Activated CD8-positive, alpha-beta memory T cell treated with anti-CD3 and anti-CD28 coated beads for 36 hours (primary cell): ENCODE results near the gene TFPI. TPM values are rescaled to one million over a fixed set of nuclear protein-coding genes. Genes with fewer than 3 reads are reported as not detected.

ENCODE experiments used
- CTCF ChIA-PET: fragments of 350-600 bp; sonication (Branson Sonifier 250); formaldehyde crosslinking; loops from one replicate; lab custom pipeline; 2021; ENCODE audit warnings: antibody characterized with exemption; lab: Charles Lee
- POLR2A ChIA-PET: fragments of 350-600 bp; sonication (Branson Sonifier 250); formaldehyde crosslinking; loops from one replicate; lab custom pipeline; 2021; ENCODE audit warnings: antibody characterized with exemption; lab: Charles Lee
- total RNA-seq, 2 experiments: library from RNA; stranded (reverse); gene quantifications; one replicate each; pipeline ENCODE4 v1.2.3, GENCODE V29; 2021

The TFPI gene
- total RNA-seq, 2 experiments from 2014 or later = not detected

GRCh38 chr2:187442378-187442777 lies 111.9 kb downstream of the TFPI start:
- ChIA-PET CTCF (no interaction called here), POLR2A (no interaction called here)

GRCh38 chr2:187440101-187440675 lies 114.0 kb downstream of the TFPI start:
- CTCF ChIA-PET = no interaction called here
- POLR2A ChIA-PET = no interaction called here

GRCh38 chr2:187438455-187438854 lies 115.8 kb downstream of the TFPI start:
- ChIA-PET CTCF (no interaction called here), POLR2A (no interaction called here)

DNA sequence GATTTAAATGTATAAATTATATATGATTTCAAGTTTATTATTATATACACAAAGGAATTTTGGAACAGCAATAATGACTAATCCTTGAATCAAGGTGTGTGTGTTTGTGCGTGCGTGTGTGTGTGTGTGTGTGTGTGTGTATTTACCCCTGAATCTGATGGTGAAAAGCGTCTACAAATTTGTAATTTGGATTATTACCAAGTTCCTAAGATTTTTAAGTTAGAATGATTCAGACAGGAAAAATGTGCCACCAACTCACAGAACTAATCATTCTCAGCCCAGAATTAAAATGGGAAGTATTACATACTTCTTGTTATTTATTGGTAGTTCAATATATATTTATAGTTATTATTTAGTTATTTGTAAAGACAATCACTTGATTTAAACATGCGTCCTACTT lies 118.5 kb downstream of the TFPI start:
- POLR2A ChIA-PET = no interaction called here

DNA sequence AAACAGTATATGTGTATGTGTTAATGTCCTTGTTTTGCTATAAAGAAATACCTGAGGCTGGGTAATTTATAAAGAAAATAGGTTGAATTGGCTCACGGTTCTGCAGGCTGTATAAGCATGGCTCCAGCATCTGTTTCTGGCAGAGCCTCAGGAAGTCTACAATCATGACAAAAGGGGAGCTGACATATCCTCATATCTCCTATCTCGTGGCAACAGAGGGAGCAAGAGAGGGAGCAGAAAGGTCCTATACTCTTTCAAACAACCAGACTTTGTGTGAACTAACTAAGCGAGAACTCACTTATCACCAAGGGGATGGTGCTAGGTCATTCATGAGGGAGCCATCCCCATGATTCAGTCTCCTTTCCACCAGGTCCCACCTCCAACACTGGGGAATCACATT lies 119.2 kb downstream of the TFPI start:
- CTCF ChIA-PET = no interaction called here
- POLR2A ChIA-PET = no interaction called here

More for the DNA sequence above, 118.5 kb downstream of the TFPI start:
- CTCF ChIA-PET = no interaction called here

DNA sequence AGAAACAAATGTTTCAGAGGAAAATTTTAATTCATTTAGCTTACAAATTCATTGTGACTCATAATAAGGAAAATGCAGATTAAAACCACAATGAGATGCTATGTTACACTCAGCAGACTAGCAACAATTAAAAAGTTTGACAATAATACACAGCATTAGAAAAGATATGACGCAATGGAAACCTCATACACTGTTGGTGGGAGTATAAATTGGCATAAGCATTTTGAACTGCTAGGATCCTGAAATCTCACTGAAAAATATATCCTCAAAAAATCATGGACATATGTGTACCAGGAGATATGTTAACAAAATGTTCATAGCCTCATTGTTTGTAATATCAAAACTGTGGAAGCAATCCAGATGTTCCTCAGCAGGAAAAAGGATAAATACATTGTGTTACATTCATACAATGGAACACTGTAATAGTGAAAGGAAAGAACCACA lies 119.9 kb downstream of the TFPI start:
- POLR2A ChIA-PET = no interaction called here
- CTCF ChIA-PET = no interaction called here

- ChIA-PET CTCF (no interaction called here), POLR2A (no interaction called here)
Measured at GRCh38 chr2:187431911-187432310, 122.3 kb downstream of the TFPI start.

DNA sequence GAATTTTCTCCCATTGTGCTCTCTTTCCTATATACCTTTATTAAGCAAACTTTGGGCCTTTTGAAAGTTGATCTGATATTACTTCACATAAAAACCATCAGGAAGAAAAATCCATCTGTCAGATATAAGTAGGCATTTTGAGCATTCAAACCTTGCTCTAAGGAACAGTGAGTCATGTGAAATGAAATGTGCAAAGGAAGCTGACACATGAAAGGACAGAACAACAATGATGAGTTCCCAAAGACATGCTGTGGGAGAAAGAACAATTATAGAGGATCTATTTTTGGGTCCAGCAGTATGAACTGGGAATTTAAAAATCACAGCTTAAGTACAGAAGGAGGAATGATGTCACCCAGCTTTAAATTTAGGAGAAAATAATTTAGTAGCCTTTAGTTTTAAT lies 124.2 kb downstream of the TFPI start:
- POLR2A ChIA-PET = no interaction called here
- CTCF ChIA-PET = no interaction called here

DNA sequence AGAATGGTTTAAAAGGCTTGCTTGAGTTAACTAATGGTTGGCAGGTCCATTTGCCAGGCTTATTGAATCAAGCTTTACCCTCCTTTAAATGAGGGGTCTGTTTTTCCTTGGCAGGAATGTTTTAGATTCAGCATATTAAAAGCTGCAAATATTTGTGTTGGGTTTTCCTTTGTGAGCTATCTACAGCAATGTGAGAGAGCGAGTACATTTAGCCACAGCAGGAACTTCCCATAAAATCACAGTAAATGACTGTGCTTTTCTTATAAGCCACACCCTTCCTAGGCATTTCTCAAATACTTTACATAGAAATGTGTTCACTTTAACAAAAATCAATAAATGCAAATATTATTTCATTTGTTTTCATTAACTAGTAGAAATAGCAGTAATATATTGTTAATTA lies 130.1 kb downstream of the TFPI start:
- ChIA-PET POLR2A (no interaction called here), CTCF (no interaction called here)

DNA sequence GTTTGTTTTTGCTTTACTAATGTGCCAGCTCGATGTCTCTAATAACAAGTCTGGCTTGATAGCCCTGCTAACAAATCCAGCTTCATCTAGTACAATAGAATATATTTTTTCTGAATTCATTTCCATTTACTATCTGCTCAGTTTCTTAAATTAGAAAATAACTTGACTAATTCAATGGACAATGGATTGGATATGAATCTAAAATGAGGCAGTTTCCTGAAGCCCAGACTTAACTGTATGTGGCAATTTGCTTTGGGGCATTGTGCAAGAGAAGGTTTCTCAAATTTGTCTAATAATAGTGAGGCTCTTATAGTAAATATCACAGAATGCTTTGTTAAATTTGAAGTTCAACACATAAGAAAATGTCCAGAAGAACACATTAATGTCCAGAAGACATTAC lies 132.0 kb downstream of the TFPI start:
- CTCF ChIA-PET = no interaction called here
- POLR2A ChIA-PET = interaction anchor here (0.7 kb wide), 1 partner anchor 423 kb away, joined by 3 read pairs; no protein-coding TSS in a partner anchor

DNA sequence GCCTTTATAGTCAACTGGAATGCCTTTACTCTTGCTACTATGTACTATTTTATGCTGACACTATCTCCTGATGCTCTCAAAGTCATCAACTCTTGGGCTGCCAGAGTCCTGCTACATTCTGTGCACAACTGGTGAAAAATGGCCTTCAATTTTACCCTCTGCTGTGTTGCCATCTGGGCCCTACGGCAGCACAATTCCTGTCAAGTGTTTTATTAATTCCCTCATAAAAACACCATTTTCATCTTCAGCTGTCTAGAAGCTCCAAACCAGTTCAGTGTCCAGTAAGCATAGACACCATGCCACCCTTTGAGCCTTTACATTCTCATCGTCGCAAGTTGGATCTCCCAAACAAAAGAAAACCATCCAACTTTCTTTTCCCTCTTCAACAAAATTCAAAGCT lies 132.7 kb downstream of the TFPI start:
- POLR2A ChIA-PET = no interaction called here
- CTCF ChIA-PET = no interaction called here

DNA sequence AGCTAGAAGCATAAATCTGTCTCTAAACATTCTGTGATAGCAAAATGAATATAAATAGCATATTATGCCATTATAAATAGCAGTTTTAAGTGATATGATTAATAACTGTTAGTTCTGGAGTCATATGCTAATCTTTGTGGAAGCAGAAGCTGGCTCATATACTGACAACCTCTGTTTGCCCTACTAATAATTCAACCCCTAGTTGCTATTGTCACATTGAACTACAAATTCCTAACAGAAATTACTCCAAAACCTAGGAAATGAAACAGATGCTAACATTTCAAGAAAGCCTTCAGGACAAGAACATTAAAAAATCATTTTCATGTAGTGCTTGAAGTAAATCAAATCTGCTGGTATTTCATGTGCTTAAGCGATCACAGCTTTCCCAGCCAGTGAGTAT lies 134.4 kb downstream of the TFPI start:
- ChIA-PET POLR2A (no interaction called here), CTCF (no interaction called here)

- ChIA-PET CTCF (no interaction called here), POLR2A (no interaction called here)
Measured at GRCh38 chr2:187415449-187415848, 138.8 kb downstream of the TFPI start.

Other genes starting within 250 kb of the TFPI start
- gene CALCRL, start 106.2 kb downstream of the TFPI start, total RNA-seq = under 1 TPM; 0.06 to 0.34 TPM